Keratinocyte (primary cell): ENCODE measurements around the gene CLCN5. TPM values are rescaled to one million over a fixed set of nuclear protein-coding genes. Genes with fewer than 3 reads are reported as not detected.

Experiments
- DNase-seq: peaks from one replicate; pipeline ENCODE4 v3.0.0-alpha.2; 2011; ENCODE audit warnings: low read depth, missing footprints, low spot score
- FAIRE-seq: peaks from 2 replicates; lab custom pipeline; 2011; peaks lifted over from hg19 to GRCh38; lab: Jason Lieb, UNC
- H2AFZ ChIP-seq: 2 replicates; pipeline ENCODE4 v1.6.0; 2012; ENCODE audit warnings: low read length, control low read depth, inconsistent platforms; ENCODE audit not compliant: control insufficient read depth
- H3K27ac ChIP-seq: 2 replicates; pipeline ENCODE4 v1.5.1; 2011; ENCODE audit warnings: low read length; ENCODE audit not compliant: control insufficient read depth, insufficient read depth
- H3K27me3 ChIP-seq: 3 replicates; pipeline ENCODE4 v1.6.0; 2011; ENCODE audit warnings: low read length; ENCODE audit not compliant: control insufficient read depth, insufficient read depth; ENCODE audit errors: extremely low read depth
- H3K36me3 ChIP-seq, 2 experiments: 2 replicates in 1 of 2; 3 replicates in 1 of 2; pipeline ENCODE4 v1.5.1; 2011; ENCODE audit warnings: low read length in 2 of 2, mild to moderate bottlenecking in 1 of 2; ENCODE audit not compliant: control insufficient read depth in 2 of 2, insufficient read depth in 2 of 2; ENCODE audit errors: extremely low read depth in 1 of 2
- H3K4me1 ChIP-seq: 3 replicates; pipeline ENCODE4 v1.5.1; 2011; ENCODE audit warnings: low read length; ENCODE audit not compliant: control insufficient read depth, insufficient read depth; ENCODE audit errors: extremely low read depth
- H3K4me2 ChIP-seq: 3 replicates; pipeline ENCODE4 v1.6.0; 2011; ENCODE audit warnings: low read depth, low read length; ENCODE audit not compliant: control insufficient read depth, insufficient read depth; ENCODE audit errors: extremely low read depth
- H3K4me3 ChIP-seq, 3 experiments: fragments of 200-600 bp in 1 of 3; sonication (generic) in 1 of 3; 2 replicates in 2 of 3; 3 replicates in 1 of 3; pipeline ENCODE4 v1.5.1; 2011 to 2016; ENCODE audit warnings: low read length in 3 of 3, mild to moderate bottlenecking in 3 of 3, control low read depth in 2 of 3, inconsistent platforms in 1 of 3, low read depth in 1 of 3, mixed read lengths in 1 of 3, mixed run types in 1 of 3, moderate library complexity in 1 of 3; ENCODE audit not compliant: control insufficient read depth in 2 of 3, insufficient read depth in 2 of 3; ENCODE audit errors: extremely low read depth in 1 of 3
- H3K79me2 ChIP-seq: 2 replicates; pipeline ENCODE4 v1.6.0; 2012; ENCODE audit warnings: low read length; ENCODE audit not compliant: control insufficient read depth, insufficient read depth
- H3K9ac ChIP-seq: 3 replicates; pipeline ENCODE4 v1.6.0; 2011; ENCODE audit warnings: low read length; ENCODE audit not compliant: control insufficient read depth, insufficient read depth; ENCODE audit errors: extremely low read depth
- H3K9me1 ChIP-seq: 3 replicates; pipeline ENCODE4 v1.6.0; 2011; ENCODE audit warnings: low read length; ENCODE audit not compliant: control insufficient read depth, insufficient read depth; ENCODE audit errors: extremely low read depth
- H3K9me3 ChIP-seq: 2 replicates; pipeline ENCODE4 v1.5.1; 2012; ENCODE audit warnings: low read depth, low read length; ENCODE audit not compliant: control insufficient read depth
- H4K20me1 ChIP-seq: 3 replicates; pipeline ENCODE4 v1.6.0; 2011; ENCODE audit warnings: low read length; ENCODE audit not compliant: control insufficient read depth, insufficient read depth; ENCODE audit errors: extremely low read depth
- EZH2 ChIP-seq: IDR thresholded peaks from one replicate; pipeline ENCODE4 v1.6.1; 2012; ENCODE audit warnings: inconsistent platforms, mild to moderate bottlenecking, low read length, moderate library complexity
- dilution Hi-C: fragments of 300-500 bp; cut with MboI; formaldehyde crosslinking; loops from one replicate; pipeline ENCODE4 v1.7.0; 2020; ENCODE audit warnings: low sequenced_read_pairs; ENCODE audit not compliant: extremely low pct_ligation_motif_present
- polyA plus RNA-seq, 5 experiments: library from polyadenylated mRNA; depleted of rRNA in 3 of 5; stranded (reverse) in 3 of 5; stranded (forward) in 1 of 5; unstranded in 1 of 5; fragments of >200 nt; gene quantifications; 1 replicate in 1 of 5; 2 replicates in 3 of 5; 3 replicates in 1 of 5; pipeline versions ENCODE4 v1.2.1 to v1.2.3, GENCODE V29; 2011 to 2012; ENCODE audit warnings: missing spikeins in 2 of 5, low read depth in 1 of 5, low replicate concordance in 1 of 5
- TF ChIP-seq, protein P1 (sequence below), 3 experiments: IDR thresholded peaks in 1 of 3; conservative IDR thresholded peaks in 1 of 3; optimal IDR thresholded peaks in 1 of 3; 2 replicates in 2 of 3; 3 replicates in 1 of 3; pipeline versions ENCODE3 to v1.5.1; 2011; ENCODE audit warnings: low read length in 3 of 3, mild to moderate bottlenecking in 3 of 3, moderate library complexity in 2 of 3, control low read depth in 1 of 3, inconsistent platforms in 1 of 3; ENCODE audit not compliant: insufficient read depth in 2 of 3; ENCODE audit errors: extremely low read depth in 1 of 3

CLCN5 gene
- polyA plus RNA-seq, 1 donor (not counting 4 experiments of a cell fraction or from before 2014, with no cell fraction given), result 3.9 TPM

DNA sequence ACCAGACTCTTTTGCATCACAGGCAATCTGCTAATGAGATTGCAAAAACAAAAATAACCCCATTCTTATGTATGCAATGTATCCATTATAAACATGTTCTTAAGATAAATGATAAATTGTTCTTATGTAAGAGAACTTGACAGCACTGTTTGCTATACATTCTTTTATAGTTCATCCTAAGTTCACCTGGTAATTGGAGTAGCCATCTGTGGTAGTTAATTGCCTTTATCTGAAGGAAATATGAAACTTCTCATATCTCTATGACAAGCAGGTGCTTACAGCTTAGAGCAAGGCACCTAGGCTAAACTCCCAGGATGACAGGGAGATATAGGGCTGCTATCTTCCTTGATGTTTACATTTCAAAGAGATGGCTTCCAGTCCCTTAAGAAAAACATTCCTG, 21.3 kb upstream of the CLCN5 start:
- no peaks in the 10 kb centered on the region for H3K9me1 ChIP-seq
- H2AFZ ChIP-seq, result no peak overlapping the region
- no peaks in the 10 kb centered on the region for H3K4me1 ChIP-seq
- FAIRE-seq, result no peak
- no peaks in the 10 kb centered on the region for H3K9me3 ChIP-seq
- H3K4me3 ChIP-seq, result no peak overlapping the region
- TF ChIP-seq EZH2, result no peak
- TF ChIP-seq, protein P1, sequence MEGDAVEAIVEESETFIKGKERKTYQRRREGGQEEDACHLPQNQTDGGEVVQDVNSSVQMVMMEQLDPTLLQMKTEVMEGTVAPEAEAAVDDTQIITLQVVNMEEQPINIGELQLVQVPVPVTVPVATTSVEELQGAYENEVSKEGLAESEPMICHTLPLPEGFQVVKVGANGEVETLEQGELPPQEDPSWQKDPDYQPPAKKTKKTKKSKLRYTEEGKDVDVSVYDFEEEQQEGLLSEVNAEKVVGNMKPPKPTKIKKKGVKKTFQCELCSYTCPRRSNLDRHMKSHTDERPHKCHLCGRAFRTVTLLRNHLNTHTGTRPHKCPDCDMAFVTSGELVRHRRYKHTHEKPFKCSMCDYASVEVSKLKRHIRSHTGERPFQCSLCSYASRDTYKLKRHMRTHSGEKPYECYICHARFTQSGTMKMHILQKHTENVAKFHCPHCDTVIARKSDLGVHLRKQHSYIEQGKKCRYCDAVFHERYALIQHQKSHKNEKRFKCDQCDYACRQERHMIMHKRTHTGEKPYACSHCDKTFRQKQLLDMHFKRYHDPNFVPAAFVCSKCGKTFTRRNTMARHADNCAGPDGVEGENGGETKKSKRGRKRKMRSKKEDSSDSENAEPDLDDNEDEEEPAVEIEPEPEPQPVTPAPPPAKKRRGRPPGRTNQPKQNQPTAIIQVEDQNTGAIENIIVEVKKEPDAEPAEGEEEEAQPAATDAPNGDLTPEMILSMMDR (optimal IDR thresholded peaks at IDR 0.05 in 1 of 3, IDR thresholded peaks at IDR 0.05 in 1 of 3, conservative IDR thresholded peaks at IDR 0.05 in 1 of 3; ENCODE audit: extremely low read depth in 1 of 3, insufficient read depth in 2 of 3, low read length in 3 of 3), result no peak
- no peaks in the 10 kb centered on the region for H4K20me1 ChIP-seq
- H3K27me3 ChIP-seq, result no peaks in the 10 kb centered on the region
- H3K79me2 ChIP-seq, result no peaks in the 10 kb centered on the region
- no peak overlapping the region for H3K9ac ChIP-seq
- no peaks in the 10 kb centered on the region for H3K36me3 ChIP-seq
- dilution Hi-C loops, result no loop called here
- H3K27ac ChIP-seq, result no peak overlapping the region
- H3K4me2 ChIP-seq, result no peak overlapping the region
- DNase-seq, result no peak

DNA sequence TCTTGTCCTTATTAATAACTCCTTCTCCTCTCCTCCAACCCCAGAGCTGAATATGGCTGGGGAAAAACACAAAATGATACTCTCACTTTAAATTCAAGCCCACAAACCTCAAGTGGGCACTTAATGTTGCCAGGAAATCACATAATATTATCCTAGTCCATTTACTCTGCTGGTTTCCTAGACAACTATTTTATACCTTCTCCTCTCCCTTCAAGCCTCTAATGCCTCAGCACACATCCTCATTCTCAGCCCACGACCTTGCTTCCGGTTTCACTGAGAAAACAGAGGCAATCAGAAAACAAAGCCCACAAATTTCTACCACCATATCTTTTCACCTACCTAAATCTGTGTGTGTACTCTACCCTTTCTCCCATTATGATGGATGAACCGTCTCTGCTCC, 12.1 kb upstream of the CLCN5 start:
- Histone ChIP-seq H4K20me1 (no peaks in the 10 kb centered on the region), H3K27ac (no peak overlapping the region), H3K9me3 (no peaks in the 10 kb centered on the region), H3K4me1 (no peaks in the 10 kb centered on the region), H3K36me3 (no peaks in the 10 kb centered on the region), H3K4me2 (no peak overlapping the region), H3K4me3 (no peak overlapping the region), H3K27me3 (no peaks in the 10 kb centered on the region), H3K9me1 (no peaks in the 10 kb centered on the region), H3K9ac (no peak overlapping the region), H3K79me2 (no peaks in the 10 kb centered on the region), H2AFZ (no peak overlapping the region)
- no peak for FAIRE-seq
- TF ChIP-seq EZH2, result no peak
- TF ChIP-seq, protein P1 (optimal IDR thresholded peaks at IDR 0.05 in 1 of 3, IDR thresholded peaks at IDR 0.05 in 1 of 3, conservative IDR thresholded peaks at IDR 0.05 in 1 of 3; ENCODE audit: extremely low read depth in 1 of 3, insufficient read depth in 2 of 3, low read length in 3 of 3), result no peak
- dilution Hi-C loops, result no loop called here
- no peak for DNase-seq
